GM10248 (cell line): ENCODE results near the gene ERMP1.

Source experiments
- CTCF ChIA-PET: fragments of 300-600 bp; sonication (Branson Sonifier 250); formaldehyde crosslinking; extraction: SDS; loops from one replicate; lab custom pipeline; 2021; ENCODE audit warnings: antibody characterized with exemption; lab: Yijun Ruan, JAX
- POLR2A ChIA-PET: fragments of 350-650 bp; sonication (Branson Sonifier 250); formaldehyde crosslinking; extraction: SDS; loops from one replicate; lab custom pipeline; 2020; ENCODE audit warnings: antibody characterized with exemption; lab: Yijun Ruan, JAX
- DNase-seq: peaks from one replicate; pipeline ENCODE4 v3.0.0; 2012; ENCODE audit errors: extremely low spot score
- CTCF ChIP-seq: IDR thresholded peaks from 2 replicates; pipeline ENCODE4 v1.5.1; 2012; ENCODE audit warnings: mild to moderate bottlenecking, low read depth; ENCODE audit errors: extremely low read depth, missing control alignments, control extremely low read depth

The ERMP1 gene

GRCh38 chr9:5817862-5818261 is 15.1 kb downstream of the ERMP1 start:
- no peak for DNase-seq
- POLR2A ChIA-PET: no interaction called here
- CTCF ChIA-PET: interaction anchor here (2.4 kb wide), 1 partner anchor 15 kb away, joined by 13 read pairs; the partner anchor contains the start of gene ERMP1

GRCh38 chr9:5815461-5815860 is 17.5 kb downstream of the ERMP1 start:
- POLR2A ChIA-PET: no interaction called here
- no peak for DNase-seq
- TF ChIP-seq CTCF: no peak
- CTCF ChIA-PET: no interaction called here

More at GRCh38 chr9:5817862-5818261, 15.1 kb downstream of the ERMP1 start:
- TF ChIP-seq CTCF: no peak

GRCh38 chr9:5813824-5814223 is 19.1 kb downstream of the ERMP1 start:
- DNase-seq: no peak
- TF ChIP-seq CTCF: no peak
- CTCF ChIA-PET: no interaction called here
- POLR2A ChIA-PET: no interaction called here

- DNase-seq: no peak
- POLR2A ChIA-PET: no interaction called here
- no peak for TF ChIP-seq CTCF
- CTCF ChIA-PET: interaction anchor here (0.9 to 1.4 kb wide), 6 partner anchors 9 to 23 kb away, joined by 3 to 5 read pairs (median 3); partner anchors contain the start of gene ERMP1
These were observed 21.2 kb downstream of the ERMP1 start for GRCh38 chr9:5811751-5812150.

- POLR2A ChIA-PET: no interaction called here
- CTCF ChIA-PET: interaction anchor here (0.7 kb wide), 1 partner anchor 28 kb away, joined by 4 read pairs; the partner anchor contains the start of gene ERMP1
- no peak for TF ChIP-seq CTCF
These were observed 27.4 kb downstream of the ERMP1 start for GRCh38 chr9:5805478-5805877.

GRCh38 chr9:5801739-5802113 is 31.2 kb downstream of the ERMP1 start:
- POLR2A ChIA-PET: no interaction called here

More at GRCh38 chr9:5805478-5805877, 27.4 kb downstream of the ERMP1 start:
- DNase-seq: no peak

More at GRCh38 chr9:5801739-5802113, 31.2 kb downstream of the ERMP1 start:
- no peak for DNase-seq
- TF ChIP-seq CTCF: no peak
- CTCF ChIA-PET: no interaction called here
